Panc1 (cell line): Measurements from ENCODE around the gene B4GALNT2. TPM values are rescaled to one million over a fixed set of nuclear protein-coding genes. Genes with fewer than 3 reads are reported as not detected.

Source experiments
- ATAC-seq: fragments of 200-7000 bp; cut with Tn5 transposase; 2 replicates; pipeline ENCODE4 v1.9.1; 2020; ENCODE audit warnings: mild to moderate bottlenecking, moderate library complexity
- BruUV-seq: library from RNA; stranded (reverse); fragments of 400-500 nt; replicated peaks from 2 replicates; lab custom pipeline; 2021; lab: Mats Ljungman, UMichigan
- CTCF ChIA-PET: fragments of 300-600 bp; sonication (Branson Sonifier 250); formaldehyde crosslinking; loops from one replicate; lab custom pipeline; 2022; ENCODE audit warnings: antibody characterized with exemption; lab: Charles Lee
- POLR2A ChIA-PET: fragments of 300-600 bp; sonication (Branson Sonifier 250); formaldehyde crosslinking; loops from one replicate; lab custom pipeline; 2022; ENCODE audit warnings: antibody characterized with exemption; lab: Charles Lee
- DNase-seq: peaks from one replicate; pipeline ENCODE4 v3.0.0-alpha.2; 2010; ENCODE audit warnings: low read depth, low spot score
- H3K27ac ChIP-seq: 2 replicates; pipeline ENCODE4 v1.5.1; 2011; ENCODE audit warnings: mild to moderate bottlenecking, low read length, inconsistent platforms
- H3K27me3 ChIP-seq: fragments of 200-500 bp; sonication (Bioruptor generic); 2 replicates; pipeline ENCODE4 v1.6.0; 2014; ENCODE audit warnings: low read length, inconsistent platforms; ENCODE audit not compliant: control insufficient read depth, insufficient read depth
- H3K36me3 ChIP-seq: fragments of 200-500 bp; sonication (Bioruptor generic); 2 replicates; pipeline ENCODE4 v1.5.1; 2014; ENCODE audit warnings: inconsistent platforms, mild to moderate bottlenecking, low read length, moderate library complexity; ENCODE audit not compliant: control insufficient read depth, insufficient read depth
- H3K4me1 ChIP-seq: 2 replicates; pipeline ENCODE4 v1.5.1; 2011; ENCODE audit warnings: inconsistent platforms, mild to moderate bottlenecking, low read length, moderate library complexity; ENCODE audit not compliant: control insufficient read depth, insufficient read depth
- H3K4me3 ChIP-seq, 2 experiments: 2 replicates each; pipeline ENCODE4 v1.5.1; 2011 to 2012; ENCODE audit warnings: low read depth in 2 of 2, low read length in 2 of 2, mild to moderate bottlenecking in 2 of 2, inconsistent platforms in 1 of 2, moderate library complexity in 1 of 2
- H3K9me3 ChIP-seq: fragments of 200-500 bp; sonication (Bioruptor generic); 2 replicates; pipeline ENCODE4 v1.5.1; 2014; ENCODE audit warnings: low read depth, mild to moderate bottlenecking, inconsistent platforms, low read length, moderate library complexity; ENCODE audit not compliant: control insufficient read depth, insufficient read depth
- POLR2AphosphoS5 ChIP-seq: IDR thresholded peaks from 2 replicates; pipeline ENCODE4 v1.6.1; 2012; ENCODE audit warnings: mild to moderate bottlenecking, low read depth, low read length, moderate library complexity
- SIN3A ChIP-seq: IDR thresholded peaks from 2 replicates; pipeline ENCODE4 v1.6.1; 2012; ENCODE audit warnings: low read depth, mild to moderate bottlenecking, low read length, moderate library complexity, borderline replicate concordance; ENCODE audit not compliant: insufficient read depth
- TCF7L2 ChIP-seq: IDR thresholded peaks from 2 replicates; pipeline ENCODE4 v1.6.1; 2011; ENCODE audit warnings: mild to moderate bottlenecking, low read depth, low read length, inconsistent platforms
- in situ Hi-C: cut with HindIII; loops from 2 replicates; pipeline ENCODE4 v1.10.0; 2016; ENCODE audit warnings: low sequenced_read_pairs, low pct_unique_long_range_greater_than_20kb
- intact Hi-C: fragments of 100-400 bp; cut with micrococcal nuclease; formaldehyde crosslinking; loops from one replicate; pipeline ENCODE4 v1.10.0; 2022; ENCODE audit not compliant: unreplicated experiment
- total RNA-seq: library from RNA; stranded (reverse); gene quantifications from one replicate; pipeline ENCODE4 v1.2.1, GENCODE V29; 2021; ENCODE audit not compliant: unreplicated experiment
- TF ChIP-seq, protein P1 (sequence below), 2 experiments: IDR thresholded peaks; 2 replicates each; pipeline ENCODE4 v1.6.1; 2011 to 2012; ENCODE audit warnings: low read depth in 2 of 2, control low read depth in 1 of 2, low read length in 1 of 2, mild to moderate bottlenecking in 1 of 2, moderate library complexity in 1 of 2; ENCODE audit not compliant: insufficient read depth in 1 of 2
- TF ChIP-seq, protein P2 (sequence below): fragments of 450-650 bp; IDR thresholded peaks from 2 replicates; pipeline ENCODE4 v1.5.1; 2017; ENCODE audit warnings: mild to moderate bottlenecking

The B4GALNT2 gene
- total RNA-seq, 1 experiment from 2014 or later, result not detected

DNA sequence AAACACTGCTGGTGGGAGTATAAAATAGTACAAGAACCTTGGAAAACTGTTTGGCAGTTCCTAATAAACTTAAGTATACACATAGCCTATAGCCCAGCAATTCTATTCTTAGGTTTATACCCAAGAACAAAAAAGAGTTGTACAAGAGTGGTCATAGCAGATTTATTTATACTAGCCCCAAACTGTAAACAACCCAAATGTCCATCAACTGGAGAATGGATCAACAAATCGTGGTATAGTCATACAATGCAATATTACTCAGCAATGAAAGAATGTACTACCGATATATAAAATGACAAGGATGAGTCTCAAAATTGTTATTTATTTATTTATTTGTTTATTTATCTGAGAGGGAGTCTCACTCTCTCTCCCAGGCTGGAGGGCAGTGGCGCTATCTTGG lies 54.7 kb downstream of the B4GALNT2 start:
- peaks cover 10% of the 10 kb centered on the region for H3K4me1 ChIP-seq
- CTCF ChIA-PET, result no interaction called here
- intact Hi-C loops, result no loop called here

DNA sequence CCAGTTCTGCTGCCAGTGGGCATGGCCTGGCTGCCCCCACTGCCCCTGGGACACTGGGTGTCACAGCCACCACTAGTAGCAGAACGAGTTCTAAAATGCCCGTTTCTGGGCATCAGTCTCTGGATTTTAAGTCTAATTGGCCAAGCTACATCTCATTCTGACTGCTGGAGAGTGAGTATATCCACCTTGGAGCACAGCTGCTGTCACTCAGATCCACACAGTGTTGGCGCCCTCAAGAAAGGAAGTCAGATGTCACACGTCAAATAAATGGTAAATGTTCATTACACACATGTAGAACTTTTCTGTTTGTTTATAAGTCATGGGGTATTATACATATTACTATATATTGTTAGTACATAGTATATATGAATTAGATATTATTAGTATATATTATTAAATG lies 58.4 kb downstream of the B4GALNT2 start:
- in situ Hi-C loops, result no loop called here
- BruUV-seq, result no TSS peak
- POLR2A ChIA-PET, result interaction anchor here (1.1 kb wide), 1 partner anchor 11 kb away, joined by 4 read pairs; no protein-coding TSS in a partner anchor

More for the DNA sequence above, 54.7 kb downstream of the B4GALNT2 start:
- DNase-seq (no peak), ATAC-seq (no peak)
- no peaks in the 10 kb centered on the region; the same call in 1 of the 2 replicates for H3K9me3 ChIP-seq
- H3K27ac ChIP-seq, result no peak overlapping the region
- H3K36me3 ChIP-seq, result no peaks in the 10 kb centered on the region
- POLR2A ChIA-PET, result no interaction called here
- TF ChIP-seq, protein P1, sequence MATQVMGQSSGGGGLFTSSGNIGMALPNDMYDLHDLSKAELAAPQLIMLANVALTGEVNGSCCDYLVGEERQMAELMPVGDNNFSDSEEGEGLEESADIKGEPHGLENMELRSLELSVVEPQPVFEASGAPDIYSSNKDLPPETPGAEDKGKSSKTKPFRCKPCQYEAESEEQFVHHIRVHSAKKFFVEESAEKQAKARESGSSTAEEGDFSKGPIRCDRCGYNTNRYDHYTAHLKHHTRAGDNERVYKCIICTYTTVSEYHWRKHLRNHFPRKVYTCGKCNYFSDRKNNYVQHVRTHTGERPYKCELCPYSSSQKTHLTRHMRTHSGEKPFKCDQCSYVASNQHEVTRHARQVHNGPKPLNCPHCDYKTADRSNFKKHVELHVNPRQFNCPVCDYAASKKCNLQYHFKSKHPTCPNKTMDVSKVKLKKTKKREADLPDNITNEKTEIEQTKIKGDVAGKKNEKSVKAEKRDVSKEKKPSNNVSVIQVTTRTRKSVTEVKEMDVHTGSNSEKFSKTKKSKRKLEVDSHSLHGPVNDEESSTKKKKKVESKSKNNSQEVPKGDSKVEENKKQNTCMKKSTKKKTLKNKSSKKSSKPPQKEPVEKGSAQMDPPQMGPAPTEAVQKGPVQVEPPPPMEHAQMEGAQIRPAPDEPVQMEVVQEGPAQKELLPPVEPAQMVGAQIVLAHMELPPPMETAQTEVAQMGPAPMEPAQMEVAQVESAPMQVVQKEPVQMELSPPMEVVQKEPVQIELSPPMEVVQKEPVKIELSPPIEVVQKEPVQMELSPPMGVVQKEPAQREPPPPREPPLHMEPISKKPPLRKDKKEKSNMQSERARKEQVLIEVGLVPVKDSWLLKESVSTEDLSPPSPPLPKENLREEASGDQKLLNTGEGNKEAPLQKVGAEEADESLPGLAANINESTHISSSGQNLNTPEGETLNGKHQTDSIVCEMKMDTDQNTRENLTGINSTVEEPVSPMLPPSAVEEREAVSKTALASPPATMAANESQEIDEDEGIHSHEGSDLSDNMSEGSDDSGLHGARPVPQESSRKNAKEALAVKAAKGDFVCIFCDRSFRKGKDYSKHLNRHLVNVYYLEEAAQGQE (IDR thresholded peaks at IDR 0.05; ENCODE audit: insufficient read depth in 1 of 2, low read depth in 2 of 2, low read length in 1 of 2), result no peak
- TF ChIP-seq, protein P2, sequence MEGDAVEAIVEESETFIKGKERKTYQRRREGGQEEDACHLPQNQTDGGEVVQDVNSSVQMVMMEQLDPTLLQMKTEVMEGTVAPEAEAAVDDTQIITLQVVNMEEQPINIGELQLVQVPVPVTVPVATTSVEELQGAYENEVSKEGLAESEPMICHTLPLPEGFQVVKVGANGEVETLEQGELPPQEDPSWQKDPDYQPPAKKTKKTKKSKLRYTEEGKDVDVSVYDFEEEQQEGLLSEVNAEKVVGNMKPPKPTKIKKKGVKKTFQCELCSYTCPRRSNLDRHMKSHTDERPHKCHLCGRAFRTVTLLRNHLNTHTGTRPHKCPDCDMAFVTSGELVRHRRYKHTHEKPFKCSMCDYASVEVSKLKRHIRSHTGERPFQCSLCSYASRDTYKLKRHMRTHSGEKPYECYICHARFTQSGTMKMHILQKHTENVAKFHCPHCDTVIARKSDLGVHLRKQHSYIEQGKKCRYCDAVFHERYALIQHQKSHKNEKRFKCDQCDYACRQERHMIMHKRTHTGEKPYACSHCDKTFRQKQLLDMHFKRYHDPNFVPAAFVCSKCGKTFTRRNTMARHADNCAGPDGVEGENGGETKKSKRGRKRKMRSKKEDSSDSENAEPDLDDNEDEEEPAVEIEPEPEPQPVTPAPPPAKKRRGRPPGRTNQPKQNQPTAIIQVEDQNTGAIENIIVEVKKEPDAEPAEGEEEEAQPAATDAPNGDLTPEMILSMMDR, result no peak
- TF ChIP-seq SIN3A (no peak), TCF7L2 (no peak)
- H3K4me3 ChIP-seq, result no peak overlapping the region
- in situ Hi-C loops, result no loop called here
- H3K27me3 ChIP-seq, result no peaks in the 10 kb centered on the region
- no TSS peak for BruUV-seq

More for the DNA sequence above, 58.4 kb downstream of the B4GALNT2 start:
- Histone ChIP-seq H3K4me1 (peaks cover 14% of the 10 kb centered on the region), H3K9me3 (no peaks in the 10 kb centered on the region), H3K27ac (peak overlapping the region; percentile 18; the same call in 1 of the 2 replicates), H3K27me3 (no peaks in the 10 kb centered on the region), H3K4me3 (peak overlapping the region in 1 of 2 experiments; percentile 5; a peak in 1 of 4 replicates), H3K36me3 (no peaks in the 10 kb centered on the region)
- intact Hi-C loops, result no loop called here
- CTCF ChIA-PET, result interaction anchor here (0.6 to 1.2 kb wide), 2 partner anchors 11 to 207 kb away, joined by 3 to 5 read pairs; no protein-coding TSS in a partner anchor
- ATAC-seq (no peak), DNase-seq (no peak)
- no peak for TF ChIP-seq POLR2AphosphoS5
- no peak for TF ChIP-seq TCF7L2
- TF ChIP-seq SIN3A, result no peak
- TF ChIP-seq, protein P2, result no peak
- TF ChIP-seq, protein P1 (IDR thresholded peaks at IDR 0.05; ENCODE audit: insufficient read depth in 1 of 2, low read depth in 2 of 2, low read length in 1 of 2), result no peak
